Measurements from ENCODE around the gene TNNT3. TPM values are rescaled to one million over a fixed set of nuclear protein-coding genes. Genes with fewer than 3 reads are reported as not detected.

TNNT3 gene
- total RNA-seq, 1 donor from 2014 or later, result 10.1 TPM

DNA sequence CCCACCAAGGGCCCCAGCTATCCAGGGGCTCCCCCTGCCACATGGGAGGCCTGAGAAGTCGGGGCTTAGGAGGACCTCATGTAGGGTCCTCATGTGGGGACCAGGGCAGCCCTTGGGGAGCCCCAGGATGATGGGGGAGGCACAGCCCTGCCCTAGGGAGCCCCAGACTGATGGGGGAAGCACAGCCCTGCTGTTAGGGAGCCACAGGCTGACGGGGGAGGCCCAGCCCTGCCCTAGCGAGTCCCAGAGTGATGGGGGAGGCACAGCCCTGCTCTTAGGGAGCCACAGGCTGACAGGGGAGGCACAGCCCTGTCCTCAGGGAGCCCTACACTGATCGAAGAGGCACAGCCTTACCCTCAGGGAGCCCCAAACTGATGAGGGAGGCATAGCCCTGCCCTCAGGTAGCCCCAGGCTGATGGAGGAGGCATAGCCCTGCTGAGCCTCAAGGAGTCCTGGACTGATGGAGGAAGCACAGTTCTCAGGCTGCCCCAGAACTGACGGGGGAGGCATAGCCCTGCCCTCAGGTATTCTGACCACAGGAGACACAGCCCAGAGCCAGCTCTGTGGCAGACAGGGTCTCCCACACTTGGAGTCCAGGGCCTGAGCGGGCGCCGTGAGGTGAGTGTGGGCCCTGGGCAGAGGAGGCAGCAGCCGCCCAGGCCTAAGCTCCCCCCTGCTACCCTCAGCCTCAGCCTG, 38.6 kb upstream of the TNNT3 start:
- Histone ChIP-seq H3K4me3 (no peak overlapping the region), H3K9me3 (no peaks in the 10 kb centered on the region), H3K36me3 (peaks cover 17 to 27% of the 10 kb centered on the region in 2 donors), H3K4me1 (peaks cover 7 to 42% of the 10 kb centered on the region in 2 donors), H3K27ac (peak overlapping the region; percentile 87 to 91), H3K27me3 (no peaks in the 10 kb centered on the region)
- DNase-seq (ENCODE audit: low spot score in 2 of 2), result no peak
- intact Hi-C loops (cut with DNase I), result loop anchor here (5.0 kb wide), 3 partner anchors 36 to 271 kb away; partner anchors contain the start of genes SYT8 and TNNT3
- TF ChIP-seq, protein P1, sequence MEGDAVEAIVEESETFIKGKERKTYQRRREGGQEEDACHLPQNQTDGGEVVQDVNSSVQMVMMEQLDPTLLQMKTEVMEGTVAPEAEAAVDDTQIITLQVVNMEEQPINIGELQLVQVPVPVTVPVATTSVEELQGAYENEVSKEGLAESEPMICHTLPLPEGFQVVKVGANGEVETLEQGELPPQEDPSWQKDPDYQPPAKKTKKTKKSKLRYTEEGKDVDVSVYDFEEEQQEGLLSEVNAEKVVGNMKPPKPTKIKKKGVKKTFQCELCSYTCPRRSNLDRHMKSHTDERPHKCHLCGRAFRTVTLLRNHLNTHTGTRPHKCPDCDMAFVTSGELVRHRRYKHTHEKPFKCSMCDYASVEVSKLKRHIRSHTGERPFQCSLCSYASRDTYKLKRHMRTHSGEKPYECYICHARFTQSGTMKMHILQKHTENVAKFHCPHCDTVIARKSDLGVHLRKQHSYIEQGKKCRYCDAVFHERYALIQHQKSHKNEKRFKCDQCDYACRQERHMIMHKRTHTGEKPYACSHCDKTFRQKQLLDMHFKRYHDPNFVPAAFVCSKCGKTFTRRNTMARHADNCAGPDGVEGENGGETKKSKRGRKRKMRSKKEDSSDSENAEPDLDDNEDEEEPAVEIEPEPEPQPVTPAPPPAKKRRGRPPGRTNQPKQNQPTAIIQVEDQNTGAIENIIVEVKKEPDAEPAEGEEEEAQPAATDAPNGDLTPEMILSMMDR (IDR thresholded peaks at IDR 0.05), result no peak

DNA sequence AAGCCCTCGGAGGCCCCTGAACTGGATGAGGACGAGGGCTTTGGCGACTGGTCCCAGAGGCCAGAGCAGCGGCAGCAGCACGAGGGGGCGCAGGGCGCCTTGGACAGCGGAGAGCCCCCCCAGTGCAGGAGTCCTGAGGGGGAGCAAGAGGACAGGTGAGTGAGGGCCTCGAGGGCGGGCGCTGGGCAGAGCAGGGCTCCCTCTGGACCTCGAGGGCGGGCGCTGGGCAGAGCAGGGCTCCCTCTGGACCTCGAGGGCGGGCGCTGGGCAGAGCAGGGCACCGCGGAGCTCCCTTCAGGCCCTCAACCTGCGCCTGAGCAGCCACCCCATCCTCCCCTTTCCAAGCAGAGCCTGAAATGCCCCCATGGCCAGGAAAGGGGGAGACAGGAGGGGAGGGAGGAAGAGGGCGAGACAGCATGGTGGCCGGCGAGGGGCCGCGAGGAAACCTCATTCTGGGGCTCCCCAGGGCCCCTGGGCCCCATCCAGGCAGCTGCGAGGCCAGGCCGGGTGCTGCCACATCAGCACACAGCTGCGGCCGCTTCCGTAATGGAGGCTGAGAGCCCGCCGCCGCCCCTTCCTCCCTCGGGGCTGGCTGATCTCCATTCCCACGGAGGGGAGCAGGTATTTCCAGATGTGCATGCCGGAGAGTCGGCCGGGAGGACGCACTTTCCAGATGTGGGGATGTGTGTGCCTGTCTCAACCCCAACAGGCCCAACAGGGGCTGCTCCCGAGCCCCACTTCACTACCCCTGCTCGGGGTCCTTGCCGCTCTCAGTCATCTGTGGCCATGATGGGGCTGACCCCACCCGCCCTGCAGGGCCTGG, 37.9 kb upstream of the TNNT3 start:
- no peaks in the 10 kb centered on the region for H3K27me3 ChIP-seq
- H3K9me3 ChIP-seq, result no peaks in the 10 kb centered on the region
- H3K4me1 ChIP-seq, result peaks cover 7 to 35% of the 10 kb centered on the region in 2 donors
- no peak overlapping the region for H3K4me3 ChIP-seq
- TF ChIP-seq, protein P1 (IDR thresholded peaks at IDR 0.05), result no peak
- intact Hi-C loops (cut with DNase I), result loop anchor here (5.0 kb wide), 3 partner anchors 36 to 271 kb away; partner anchors contain the start of genes SYT8 and TNNT3
- peak overlapping the region; percentile 87 to 91 for H3K27ac ChIP-seq
- no peak for DNase-seq (ENCODE audit: low spot score in 2 of 2)
- H3K36me3 ChIP-seq, result peaks cover 20 to 29% of the 10 kb centered on the region in 2 donors

DNA sequence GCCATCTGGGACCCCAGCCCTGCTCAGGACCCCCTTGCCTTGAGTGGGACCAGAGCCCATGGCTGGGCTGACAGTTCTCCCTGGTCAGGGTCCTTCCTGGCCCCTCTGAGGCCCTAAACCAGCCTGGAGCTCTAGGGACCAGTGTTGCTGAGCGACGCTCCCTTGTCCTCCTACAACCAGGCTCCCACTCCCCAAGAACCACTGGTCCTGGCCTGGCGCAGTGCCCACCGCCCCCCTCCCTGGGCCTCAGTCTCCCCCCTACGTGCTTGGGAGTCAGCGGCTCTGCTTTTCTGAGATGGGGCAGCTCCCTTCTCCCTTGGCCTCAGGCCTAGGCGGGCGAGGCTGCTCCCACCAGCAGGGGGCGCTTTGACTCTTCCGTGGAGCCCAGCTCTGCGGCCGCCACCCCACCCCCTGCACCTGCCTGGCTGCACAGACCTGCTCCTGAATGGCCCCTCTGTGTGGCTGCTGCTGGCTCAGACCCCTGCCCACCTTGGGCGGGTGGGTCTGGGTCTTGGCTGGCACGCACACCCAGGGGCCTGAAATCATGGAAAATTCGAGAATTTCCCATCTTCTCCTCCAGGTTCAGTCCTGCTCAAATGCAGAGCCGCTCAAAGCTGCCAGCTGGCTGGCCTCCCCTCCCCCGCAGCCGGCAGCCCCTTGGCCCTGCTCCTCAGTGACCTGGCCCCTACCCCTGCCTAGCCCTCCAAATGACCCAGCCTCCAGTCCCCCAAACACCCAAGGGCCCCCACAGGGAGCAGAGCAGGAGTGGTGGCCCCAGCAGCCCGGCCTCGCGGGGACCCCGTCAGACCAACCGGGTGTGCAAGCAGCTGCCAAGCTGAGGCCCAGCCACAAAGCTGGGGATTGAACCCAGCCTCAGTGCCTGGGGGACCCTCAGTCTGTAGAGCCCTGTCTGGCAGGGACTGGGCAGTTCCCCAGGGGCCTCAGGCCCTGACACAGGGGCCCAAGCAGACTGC, 37.0 kb upstream of the TNNT3 start:
- H3K36me3 ChIP-seq, result peaks cover 20 to 32% of the 10 kb centered on the region in 2 donors
- intact Hi-C loops (cut with DNase I), result loop anchor here (5.0 kb wide), 3 partner anchors 35 to 270 kb away; partner anchors contain the start of genes SYT8 and TNNT3
- DNase-seq (ENCODE audit: low spot score in 2 of 2), result peak in 1 of 2 donors; percentile 84

DNA sequence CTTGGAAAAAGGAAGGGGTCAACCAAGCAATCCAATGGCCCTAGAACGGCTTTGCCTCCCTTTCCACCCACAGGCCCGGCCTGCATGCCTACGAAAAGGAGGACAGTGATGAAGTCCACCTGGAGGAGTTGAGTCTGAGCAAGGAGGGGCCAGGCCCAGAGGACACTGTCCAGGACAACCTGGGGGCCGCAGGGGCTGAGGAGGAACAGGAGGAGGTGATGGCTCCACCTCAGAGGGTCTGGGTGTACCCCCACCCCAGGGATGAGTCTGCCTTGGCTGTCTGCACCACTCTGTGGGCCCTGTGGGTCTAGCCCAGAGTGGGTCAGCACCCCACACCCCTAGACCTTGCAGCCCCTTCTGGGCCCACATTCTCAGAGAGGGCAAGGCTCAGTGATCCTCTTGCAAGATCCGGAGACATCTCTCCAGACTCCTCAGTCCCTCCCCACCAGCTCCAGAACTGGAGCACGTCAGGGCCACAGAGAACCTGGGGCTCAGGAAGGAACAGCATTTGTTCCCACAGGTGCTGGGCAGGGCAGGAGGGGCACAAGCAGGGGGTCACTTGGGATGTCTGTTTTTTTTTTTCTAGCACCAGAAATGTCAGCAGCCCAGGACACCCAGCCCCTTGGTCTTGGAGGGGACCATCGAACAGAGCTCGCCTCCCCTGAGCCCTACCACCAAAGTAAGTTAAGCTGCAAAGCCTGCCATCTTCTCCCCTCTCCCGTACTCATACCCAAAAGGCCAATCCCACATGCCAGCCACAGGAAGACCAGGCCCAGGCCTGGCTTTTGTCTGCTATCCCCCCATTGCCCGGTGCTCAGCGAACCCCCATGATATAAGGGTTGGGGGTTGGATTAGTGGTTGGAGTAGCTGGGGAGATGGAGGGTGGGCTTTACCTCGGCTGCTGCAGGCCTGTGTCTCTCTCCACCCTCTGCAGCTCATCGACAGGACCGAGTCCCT, 35.9 kb upstream of the TNNT3 start:
- no peak for DNase-seq (ENCODE audit: low spot score in 2 of 2)

More for the DNA sequence above, 37.0 kb upstream of the TNNT3 start:
- Histone ChIP-seq H3K27ac (peak overlapping the region; percentile 87 to 91), H3K9me3 (no peaks in the 10 kb centered on the region), H3K4me3 (no peak overlapping the region), H3K27me3 (no peaks in the 10 kb centered on the region), H3K4me1 (peaks cover 4 to 26% of the 10 kb centered on the region in 2 donors)
- TF ChIP-seq, protein P1 (IDR thresholded peaks at IDR 0.05), result peak; percentile 74 to 92 (median 90)

More for the DNA sequence above, 35.9 kb upstream of the TNNT3 start:
- no peak overlapping the region for H3K4me3 ChIP-seq
- no peaks in the 10 kb centered on the region for H3K27me3 ChIP-seq
- intact Hi-C loops (cut with DNase I), result loop anchor here (5.0 kb wide), 3 partner anchors 34 to 269 kb away; partner anchors contain the start of genes SYT8 and TNNT3
- peaks cover 4 to 23% of the 10 kb centered on the region in 2 donors for H3K4me1 ChIP-seq
- H3K36me3 ChIP-seq, result peaks cover 20 to 38% of the 10 kb centered on the region in 2 donors
- H3K9me3 ChIP-seq, result no peaks in the 10 kb centered on the region
- no peak overlapping the region for H3K27ac ChIP-seq
- TF ChIP-seq, protein P1 (IDR thresholded peaks at IDR 0.05), result no peak
